Activated effector memory CD4-positive, alpha-beta T cell treated with Interleukin-2 at 50 U/mL for 16 hours (primary cell): Measurements from ENCODE around the gene DHX29.

Experiments
- DNase-seq: peaks from one replicate; pipeline ENCODE4 v3.0.0-alpha.2; 2020

The DHX29 gene

GRCh38 chr5:55316289-55316688 is 8.8 kb upstream of the DHX29 start:
- DNase-seq, result no peak

DNA sequence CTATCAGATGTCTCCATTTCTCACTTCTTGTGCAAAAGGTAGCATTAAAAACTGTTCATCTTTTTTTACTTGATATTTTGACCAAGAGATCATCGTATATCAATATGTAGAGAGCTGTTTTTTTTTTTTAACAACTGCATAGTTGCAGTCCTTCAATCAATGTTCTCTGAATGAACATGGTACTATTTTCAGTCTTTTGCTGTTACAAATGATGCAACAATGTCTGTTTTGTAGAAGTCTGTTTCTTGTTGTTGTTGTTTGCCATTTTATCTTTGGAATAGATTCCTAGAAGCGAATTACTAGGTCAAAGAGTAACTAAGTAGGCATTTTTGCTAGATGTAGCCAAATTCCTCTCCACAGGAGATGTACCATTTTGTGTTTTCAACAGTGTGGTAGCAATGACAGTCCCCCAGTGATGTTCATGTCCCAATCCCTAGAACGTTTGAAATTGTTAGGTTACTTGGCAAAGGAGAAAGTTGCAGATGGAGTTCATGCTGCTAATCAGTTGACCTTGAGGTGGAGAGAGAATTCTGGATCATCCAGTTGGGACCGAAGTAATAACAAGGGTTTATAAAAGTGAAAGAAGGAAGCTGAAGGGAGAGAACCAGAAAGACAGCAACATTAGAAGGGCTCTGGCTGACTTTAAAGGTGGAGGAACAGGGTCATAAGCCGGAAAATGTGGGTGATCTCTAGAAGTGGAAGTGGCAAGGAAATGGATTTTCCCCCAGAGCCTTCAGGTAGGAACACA is 6.5 kb upstream of the DHX29 start:
- DNase-seq, result no peak

- DNase-seq, result no peak
Observed at GRCh38 chr5:55308254-55308836, 851 bp upstream of the DHX29 start.

DNA sequence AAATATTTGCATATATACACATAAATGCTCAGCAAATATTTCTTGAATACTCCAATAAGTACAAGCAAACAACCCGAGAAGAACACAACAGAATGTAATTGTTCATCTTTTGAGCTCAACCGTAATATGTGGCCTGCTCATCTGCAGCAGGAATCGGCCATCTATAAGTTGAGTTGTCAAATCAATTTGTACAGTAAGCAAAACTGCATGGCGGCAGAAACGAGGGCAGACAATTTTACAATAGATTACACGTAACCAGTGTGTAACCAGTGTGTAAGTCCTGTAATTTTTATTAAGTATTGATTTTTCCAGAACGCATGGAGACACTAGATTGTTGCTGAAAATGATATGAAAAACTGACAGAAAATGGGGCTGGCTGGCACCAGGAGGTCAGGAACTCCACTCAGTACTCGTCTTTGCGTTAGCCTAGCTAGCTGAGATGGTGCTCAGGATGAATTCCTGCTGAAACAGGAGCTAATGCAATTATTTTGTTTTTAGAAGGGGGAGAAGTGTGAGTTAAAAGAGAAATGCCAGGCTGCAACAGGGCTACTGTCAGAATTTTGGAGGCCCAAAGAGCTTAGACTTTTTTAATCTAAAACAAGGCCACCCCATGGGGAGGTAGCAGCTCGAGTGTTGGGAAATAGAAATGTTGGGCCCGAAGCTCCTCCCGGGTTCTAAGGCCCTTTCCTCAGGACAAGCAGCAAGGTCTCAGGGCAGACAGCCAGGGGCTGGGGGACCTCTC is 682 bp downstream of the DHX29 start:
- DNase-seq, result no peak

DNA sequence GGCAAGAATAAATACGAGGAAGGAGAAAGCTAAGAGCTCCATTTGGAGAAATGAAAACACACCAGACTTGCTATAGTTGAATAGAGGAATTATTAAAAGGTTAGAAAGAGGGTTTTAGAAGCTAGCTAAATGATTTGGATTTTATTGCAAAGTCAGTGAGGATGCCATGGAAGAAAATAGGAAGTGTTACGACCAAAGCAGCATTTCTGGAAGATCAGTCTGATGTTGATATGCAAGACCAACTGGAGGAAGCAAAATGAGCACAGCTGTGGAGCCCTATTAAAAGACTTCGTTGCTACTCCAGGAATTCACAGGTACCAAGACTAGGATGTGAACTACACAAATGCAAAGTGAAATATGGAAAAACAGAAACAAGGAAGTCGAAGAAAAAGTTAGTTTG is 2.1 kb downstream of the DHX29 start:
- DNase-seq, result no peak

DNA sequence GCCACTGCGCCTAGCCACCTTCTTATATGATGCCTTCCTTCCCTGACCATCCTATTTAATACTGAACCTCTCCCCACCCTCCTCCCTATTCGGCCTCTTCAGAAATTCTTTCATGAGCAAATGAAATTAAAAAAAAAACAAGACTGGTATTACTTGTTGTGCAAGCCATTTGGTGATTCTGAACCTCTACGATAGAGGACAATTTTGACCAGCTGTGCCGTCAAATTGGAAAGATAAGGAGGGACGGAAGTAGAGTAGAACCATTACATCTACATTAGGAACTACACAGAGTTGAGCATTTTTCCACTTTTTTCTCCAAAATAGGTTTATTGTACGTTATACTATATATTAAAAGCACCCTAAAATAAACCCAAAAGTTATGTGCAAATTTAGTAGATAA is 2.9 kb downstream of the DHX29 start:
- DNase-seq, result no peak

DNA sequence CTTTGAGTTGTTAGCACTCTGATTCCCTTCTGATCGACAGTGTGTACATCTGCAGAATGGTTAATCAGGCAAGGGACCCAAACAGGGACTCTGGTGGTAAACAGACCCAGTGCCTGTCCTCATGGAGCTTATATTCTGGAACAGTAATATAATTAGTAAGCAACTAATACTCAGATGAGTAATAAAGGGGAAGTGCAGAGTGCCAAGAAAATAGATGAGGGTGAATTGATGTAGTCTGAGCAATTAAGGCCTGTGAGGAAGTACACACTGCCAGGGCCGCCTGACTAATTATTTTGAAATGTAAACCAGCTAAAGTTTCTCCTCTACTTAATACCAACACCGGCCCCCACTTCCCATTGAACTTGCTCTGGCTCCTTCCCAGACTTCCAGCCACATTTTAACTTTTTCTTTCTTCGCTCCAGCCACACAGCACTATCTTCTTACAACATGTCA is 4.2 kb downstream of the DHX29 start:
- DNase-seq, result no peak

DNA sequence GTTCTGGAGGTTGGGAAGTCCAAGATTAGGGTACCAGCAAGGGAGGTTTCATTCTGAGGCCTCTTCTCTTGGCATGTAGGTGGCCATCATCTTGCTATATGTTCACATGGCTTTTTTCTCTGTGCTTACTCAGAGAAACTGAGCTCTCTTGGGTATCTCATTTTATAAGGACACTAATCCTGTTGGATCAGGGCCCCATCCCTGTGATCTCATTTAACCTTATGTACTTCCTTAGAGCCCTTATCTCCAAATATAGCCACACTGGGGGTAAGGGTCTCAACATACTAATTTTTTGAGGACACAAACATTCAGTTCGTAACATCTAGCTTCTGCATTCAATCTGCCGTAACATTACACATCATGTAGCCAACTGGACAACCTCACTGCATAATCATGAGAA is 6.6 kb downstream of the DHX29 start:
- no peak for DNase-seq

GRCh38 chr5:55294935-55295334 is 12.6 kb downstream of the DHX29 start:
- DNase-seq, result no peak

GRCh38 chr5:55290991-55291390 is 16.5 kb downstream of the DHX29 start:
- DNase-seq, result no peak

DNA sequence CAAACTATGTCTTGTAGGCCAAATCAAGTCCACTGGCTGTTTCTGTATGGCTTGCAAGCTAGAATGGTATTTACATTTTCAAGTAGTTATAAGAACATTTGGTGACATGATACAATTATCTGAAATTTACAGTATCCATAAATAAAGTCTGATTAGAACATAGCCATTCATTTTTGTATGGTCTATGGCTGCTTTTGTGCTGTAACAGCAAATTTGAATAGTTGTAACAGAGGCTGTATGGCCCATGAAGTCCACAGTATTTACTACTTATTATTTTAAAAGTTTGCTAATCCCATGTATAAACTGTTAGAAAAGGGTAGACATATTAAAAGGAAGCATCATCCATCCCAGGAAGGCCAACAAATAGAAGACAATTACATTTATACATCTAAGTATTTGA is 17.7 kb downstream of the DHX29 start:
- no peak for DNase-seq

DNA sequence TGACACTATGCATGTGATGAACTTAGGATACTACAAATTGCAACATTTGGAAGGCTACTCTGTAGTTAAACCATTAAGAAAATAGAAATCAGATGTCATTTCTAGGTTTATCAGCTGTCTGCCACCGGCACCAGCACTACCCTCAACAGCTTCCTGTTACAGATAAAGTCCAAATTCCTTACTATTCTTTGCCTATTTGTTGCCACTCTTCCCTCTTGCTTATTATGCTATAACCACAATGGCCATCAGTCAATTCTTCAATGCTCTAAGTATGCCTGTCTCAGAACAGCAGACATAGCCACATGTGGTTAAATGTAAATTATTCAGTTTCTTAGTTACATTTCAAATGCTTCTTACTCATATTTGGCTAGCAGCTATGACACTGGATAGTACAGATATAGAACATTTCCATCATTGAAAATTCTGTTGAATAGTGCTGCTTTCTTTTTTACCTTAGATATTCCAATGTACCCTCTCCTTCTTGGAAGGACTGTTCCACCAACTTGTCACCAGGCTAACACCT is 21.0 kb downstream of the DHX29 start:
- DNase-seq, result no peak

DNA sequence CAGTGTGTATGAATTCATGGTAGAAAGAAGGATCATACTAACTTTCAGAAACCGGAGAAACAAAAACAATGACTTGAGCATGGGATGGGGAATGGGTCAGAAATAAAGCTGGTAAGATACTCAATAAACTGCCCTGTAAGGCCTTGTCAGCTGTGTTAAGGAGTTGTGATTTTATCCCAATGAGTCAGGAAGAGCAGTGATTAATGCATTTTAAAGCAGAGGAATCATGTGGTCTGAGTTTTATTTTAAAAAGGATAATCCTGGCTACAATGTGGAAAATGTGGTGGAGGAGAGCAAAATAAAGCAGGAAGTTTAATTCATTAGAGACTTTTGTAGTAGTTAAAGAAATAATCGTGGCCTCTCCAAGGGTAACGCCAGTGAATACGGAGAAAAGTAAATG is 28.7 kb downstream of the DHX29 start:
- DNase-seq, result no peak

DNA sequence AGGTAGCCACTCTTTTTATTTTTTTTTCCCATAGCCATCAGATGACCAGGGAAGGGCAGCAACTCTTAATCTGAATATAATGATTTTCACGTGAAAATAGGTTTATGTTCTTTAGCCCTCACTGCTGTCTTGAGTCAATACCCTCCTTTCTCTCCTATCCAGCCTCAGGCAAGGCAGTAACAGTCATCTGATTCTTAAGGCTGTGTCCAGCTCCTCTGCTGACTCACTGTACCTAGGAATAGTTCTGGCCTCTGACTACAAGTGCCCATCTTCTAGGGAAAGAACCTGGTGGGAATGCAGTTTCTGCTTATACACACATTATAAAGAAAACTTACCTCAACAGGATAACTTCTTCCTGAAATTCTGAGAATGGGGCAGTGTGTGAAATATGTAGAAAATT is 30.7 kb downstream of the DHX29 start:
- no peak for DNase-seq

DNA sequence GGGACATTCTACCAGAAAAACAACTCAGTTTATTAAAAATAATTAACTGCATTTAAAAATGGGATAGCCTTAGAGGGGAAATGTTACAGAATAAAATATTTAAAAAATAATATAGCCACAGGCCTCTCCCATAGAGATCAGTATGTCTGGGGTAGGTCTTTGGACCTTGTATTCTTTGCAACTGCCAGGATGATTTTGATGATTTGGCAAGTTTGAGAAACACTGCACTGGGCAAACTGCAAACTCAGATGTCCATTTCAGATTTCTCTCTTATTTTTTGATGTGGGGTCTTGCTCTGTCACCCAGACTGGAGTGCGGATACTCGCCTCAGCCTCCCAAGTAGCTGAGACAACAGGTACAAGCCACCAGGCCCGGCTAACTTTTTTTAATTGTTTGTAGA is 49.2 kb downstream of the DHX29 start:
- no peak for DNase-seq

DNA sequence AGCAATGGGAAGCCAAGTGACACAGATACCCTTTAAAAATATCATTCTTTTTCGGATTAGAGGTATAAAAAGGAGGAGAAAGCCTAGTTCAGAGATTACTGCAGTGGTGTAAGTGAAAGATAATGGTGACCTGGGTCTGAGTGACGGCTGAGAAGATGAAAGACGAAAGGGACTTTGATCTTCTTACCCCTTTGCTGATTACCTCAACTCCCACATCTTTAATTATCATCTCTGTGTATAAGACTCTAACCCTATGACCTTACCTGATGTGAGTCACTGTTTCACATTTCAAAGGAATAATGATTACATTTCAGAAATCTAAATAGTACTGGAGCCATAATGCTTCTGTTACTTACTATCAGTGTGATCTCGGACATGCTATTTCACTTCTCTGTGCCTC is 52.7 kb downstream of the DHX29 start:
- no peak for DNase-seq

DNA sequence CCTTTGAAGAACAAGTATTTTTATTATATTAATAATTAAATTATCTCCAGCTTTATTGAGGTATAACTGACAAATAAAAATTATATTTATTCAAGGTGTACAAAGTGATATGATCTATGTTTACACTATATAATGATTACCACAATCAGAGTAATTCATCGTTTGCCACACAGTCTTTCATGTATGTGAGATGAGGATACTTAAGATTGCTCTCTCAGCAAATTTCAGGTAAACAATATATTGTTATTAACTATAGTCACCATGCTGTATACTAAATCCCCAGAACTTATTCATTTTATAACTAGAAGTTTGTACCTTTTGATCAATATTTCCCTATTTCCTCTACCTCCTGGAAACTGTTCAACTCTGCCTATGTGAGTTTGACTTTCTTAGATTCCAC is 57.4 kb downstream of the DHX29 start:
- DNase-seq, result no peak

- no peak for DNase-seq
Observed at GRCh38 chr5:55241746-55242145, 65.7 kb downstream of the DHX29 start.

- no peak for DNase-seq
Observed at GRCh38 chr5:55236800-55237199, 70.7 kb downstream of the DHX29 start.

GRCh38 chr5:55234121-55234700 is 73.3 kb downstream of the DHX29 start:
- DNase-seq, result no peak

GRCh38 chr5:55232985-55233928 is 74.2 kb downstream of the DHX29 start, which contains the start of gene CCNO:
CCNO (minus strand) TSS chr5:55233608; CDS start chr5:55233523, 85 bp downstream.
- DNase-seq, result peak; percentile 39

- DNase-seq, result no peak
Observed at GRCh38 chr5:55232271-55232984, 75.1 kb downstream of the DHX29 start.
